ENCODE results near the gene MAPK10.
"Not testable (repeated sequence)": the region's sequence is repeated elsewhere in the genome, so short reads cannot be mapped to it uniquely, and the experiment has no call there.

The MAPK10 gene

DNA sequence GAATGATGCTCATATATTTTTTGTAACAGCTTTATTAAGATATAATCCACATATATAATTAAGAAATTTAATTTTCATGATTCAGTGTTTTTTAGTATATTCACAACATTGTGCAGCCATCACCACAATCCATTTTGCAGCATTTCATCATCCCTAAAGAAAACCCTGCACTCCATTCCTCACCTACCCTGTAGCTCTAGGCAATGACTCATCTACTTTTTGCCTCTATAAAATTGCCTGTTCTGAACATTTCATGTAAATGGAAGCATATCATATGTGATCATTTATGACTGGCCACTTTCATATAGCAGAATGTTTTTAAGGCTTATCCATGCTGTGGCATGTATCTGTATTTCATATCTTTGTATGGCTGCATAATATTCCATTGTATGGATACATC is 339.9 kb downstream of the MAPK10 start:
- DNase-seq, result no peak

DNA sequence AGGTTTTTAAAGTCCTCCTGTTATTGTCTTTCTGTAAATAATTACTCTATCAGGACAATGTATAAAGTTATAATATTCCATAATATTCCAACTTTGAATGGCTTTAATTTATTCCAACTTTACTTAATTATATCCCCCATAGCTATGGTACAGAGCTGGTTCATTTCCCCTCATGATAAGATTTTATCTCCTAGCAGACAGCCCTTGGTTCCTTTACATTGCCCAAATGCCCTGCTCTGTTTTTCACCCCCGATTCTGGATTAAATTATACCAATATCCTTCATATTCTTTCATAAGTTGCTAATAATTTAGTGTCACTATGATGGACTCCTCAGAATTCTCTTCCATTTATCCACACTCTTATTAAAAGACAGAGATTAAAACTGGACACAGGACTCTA is 340.5 kb downstream of the MAPK10 start:
- no peak for DNase-seq

GRCh38 chr4:86015412-86016350 is 344.2 kb downstream of the MAPK10 start:
- no peak for DNase-seq

DNA sequence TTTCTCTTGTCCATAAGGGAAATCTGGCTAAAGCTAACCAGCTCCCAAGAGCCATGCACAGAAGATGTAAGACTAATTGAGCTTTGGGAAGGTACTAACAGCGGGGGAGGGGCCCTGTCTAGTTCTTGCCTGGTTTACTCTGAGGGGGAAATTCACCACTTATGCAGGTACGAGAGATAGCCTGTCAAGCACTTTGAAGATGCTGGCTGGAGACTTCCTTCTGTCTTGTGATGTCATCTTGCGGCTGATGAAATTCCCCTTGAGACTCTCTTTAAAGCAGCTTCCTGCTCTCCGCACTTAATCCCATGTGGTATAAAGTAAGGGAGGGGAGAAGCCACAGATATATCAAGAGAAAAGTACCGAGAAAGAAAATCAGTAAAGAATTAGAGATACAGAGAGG is 345.3 kb downstream of the MAPK10 start:
- no peak for DNase-seq

DNA sequence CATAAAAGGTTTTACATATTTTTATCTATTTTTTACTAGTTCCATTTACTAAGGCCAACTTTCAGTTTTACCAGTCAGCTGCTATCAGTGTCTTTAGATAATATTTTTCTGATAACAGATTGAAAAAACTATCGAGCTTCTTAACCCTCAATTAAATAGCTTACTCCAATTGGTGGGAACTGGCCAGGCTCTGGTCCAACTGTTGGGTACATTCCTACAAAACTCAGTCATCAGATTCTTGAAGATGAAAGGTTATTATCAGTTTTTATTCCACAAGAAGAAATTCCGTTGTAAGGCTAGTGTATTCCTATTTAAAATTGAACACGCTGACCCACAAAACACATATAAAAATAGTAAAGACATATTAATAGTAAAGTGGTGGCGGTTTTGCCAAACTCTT is 346.2 kb downstream of the MAPK10 start:
- DNase-seq, result peak; percentile 74

- peak; percentile 84 for DNase-seq
These were observed 348.7 kb downstream of the MAPK10 start for GRCh38 chr4:86011117-86011516.

DNA sequence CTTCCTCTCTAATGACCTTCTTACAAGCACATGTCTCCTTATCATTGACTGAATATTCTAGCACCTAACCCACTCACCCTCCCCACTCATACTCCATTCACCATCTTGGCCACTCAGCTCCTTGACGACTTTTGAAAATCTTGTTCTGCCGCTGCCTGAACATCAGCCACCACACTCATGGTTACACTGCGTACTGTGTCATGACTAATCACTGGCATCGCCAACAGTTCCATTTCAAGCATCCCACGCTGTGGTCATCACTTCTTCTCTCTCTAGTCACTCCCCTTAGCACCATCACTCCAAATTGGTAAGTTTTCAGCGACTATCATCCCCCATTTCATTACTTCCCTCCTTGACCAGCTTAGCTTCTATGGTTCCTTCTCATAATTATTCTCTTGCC is 352.8 kb downstream of the MAPK10 start:
- DNase-seq, result no peak

- DNase-seq, result no peak
These were observed 353.8 kb downstream of the MAPK10 start for GRCh38 chr4:86006057-86006456.

- no peak for DNase-seq
These were observed 355.8 kb downstream of the MAPK10 start for GRCh38 chr4:86004030-86004429.

DNA sequence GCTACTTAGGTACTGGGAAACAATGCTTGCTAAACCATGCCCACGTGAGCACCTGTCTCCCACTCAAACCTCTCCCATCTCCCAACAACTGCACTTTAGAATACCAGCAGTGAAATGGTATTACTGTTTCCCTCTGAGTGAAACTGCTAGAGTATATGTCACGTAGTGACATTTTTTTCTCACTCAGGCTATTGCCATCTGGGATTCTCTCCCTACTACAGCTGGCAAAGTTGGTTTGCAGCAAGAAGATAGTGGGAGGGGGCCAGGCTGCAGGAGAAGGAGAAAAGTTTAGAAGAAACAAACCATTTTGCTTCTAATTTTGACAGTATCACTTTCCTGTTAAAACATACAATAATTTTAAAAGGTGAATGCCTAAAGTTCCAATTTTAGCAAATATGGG is 358.3 kb downstream of the MAPK10 start:
- DNase-seq, result no peak

DNA sequence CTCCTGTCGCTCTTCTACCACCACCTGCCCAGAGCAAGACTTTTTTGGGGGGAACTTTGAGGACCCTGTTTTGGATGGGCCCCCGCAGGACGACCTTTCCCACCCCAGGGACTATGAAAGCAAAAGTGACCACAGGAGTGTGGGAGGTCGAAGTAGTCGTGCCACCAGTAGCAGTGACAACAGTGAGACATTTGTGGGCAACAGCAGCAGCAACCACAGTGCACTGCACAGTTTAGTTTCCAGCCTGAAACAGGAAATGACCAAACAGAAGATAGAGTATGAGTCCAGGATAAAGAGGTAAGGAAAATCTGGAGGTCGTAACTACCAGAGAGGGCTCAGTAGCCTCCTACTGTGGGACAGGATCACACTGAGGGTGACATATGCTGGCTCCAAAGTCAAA is 364.5 kb downstream of the MAPK10 start:
- DNase-seq, result no peak

GRCh38 chr4:85994576-85994975 is 365.3 kb downstream of the MAPK10 start:
- DNase-seq, result no peak

- no peak for DNase-seq
These were observed 366.2 kb downstream of the MAPK10 start for GRCh38 chr4:85993641-85994040.

DNA sequence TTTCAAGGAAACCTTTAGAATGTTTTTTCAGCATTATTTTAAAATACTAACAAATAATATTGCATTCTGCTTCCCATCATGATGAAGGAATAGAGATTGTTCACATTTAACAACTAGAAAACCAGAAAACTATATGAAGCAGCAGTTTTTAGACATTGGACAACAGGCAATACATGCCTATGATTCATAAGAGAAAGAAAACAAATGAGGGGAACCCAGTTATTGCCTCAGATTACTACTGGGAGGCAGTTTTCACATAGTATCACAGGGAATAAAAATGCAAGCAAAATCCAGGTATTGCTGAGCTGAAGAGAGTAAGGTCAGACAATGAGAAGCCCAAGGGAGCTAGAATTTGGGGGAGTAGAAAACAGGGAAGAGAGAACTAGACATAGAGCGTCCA is 373.6 kb downstream of the MAPK10 start:
- DNase-seq, result no peak

DNA sequence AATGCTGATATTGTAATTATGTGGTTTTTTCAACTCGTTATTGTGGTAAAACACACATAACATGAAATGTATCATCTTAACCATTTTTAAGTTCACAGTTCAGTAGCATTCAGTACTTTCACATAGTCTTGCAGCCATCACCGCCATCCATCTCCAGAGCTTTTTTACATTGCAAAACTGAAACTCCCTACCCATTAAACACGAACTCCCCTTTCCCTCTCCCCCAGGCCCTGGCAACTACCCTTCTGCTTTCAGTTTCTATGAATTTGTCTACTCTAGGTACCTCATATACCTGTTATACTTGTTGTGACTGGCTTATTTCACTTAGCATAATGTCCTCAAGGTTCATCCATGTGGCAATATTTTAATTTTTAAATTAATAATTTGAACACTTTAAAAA is 380.6 kb downstream of the MAPK10 start:
- no peak for DNase-seq

DNA sequence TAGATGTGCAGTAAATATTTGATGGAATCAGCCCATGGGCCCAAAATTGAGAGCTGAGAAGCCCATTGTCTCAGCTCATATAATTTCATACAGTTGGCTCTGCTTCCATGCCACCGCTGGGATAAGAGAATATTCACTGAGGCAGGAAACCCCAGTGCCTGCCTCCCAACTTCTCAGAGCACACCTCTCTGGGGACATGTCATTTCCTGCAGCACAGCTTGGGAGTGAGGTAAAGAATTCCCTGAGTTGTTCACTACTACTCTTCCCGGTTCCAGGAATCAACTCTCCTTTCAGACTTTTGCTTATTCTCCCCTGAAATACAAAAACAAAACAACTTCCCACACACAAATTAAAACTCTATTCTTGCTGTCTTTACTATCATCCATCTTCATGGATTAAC is 389.3 kb downstream of the MAPK10 start:
- DNase-seq, result no peak

- DNase-seq, result peak; percentile 63
These were observed 390.7 kb downstream of the MAPK10 start for GRCh38 chr4:85968945-85969819.

GRCh38 chr4:85967872-85968271 is 392.0 kb downstream of the MAPK10 start:
- DNase-seq, result peak; percentile 42

DNA sequence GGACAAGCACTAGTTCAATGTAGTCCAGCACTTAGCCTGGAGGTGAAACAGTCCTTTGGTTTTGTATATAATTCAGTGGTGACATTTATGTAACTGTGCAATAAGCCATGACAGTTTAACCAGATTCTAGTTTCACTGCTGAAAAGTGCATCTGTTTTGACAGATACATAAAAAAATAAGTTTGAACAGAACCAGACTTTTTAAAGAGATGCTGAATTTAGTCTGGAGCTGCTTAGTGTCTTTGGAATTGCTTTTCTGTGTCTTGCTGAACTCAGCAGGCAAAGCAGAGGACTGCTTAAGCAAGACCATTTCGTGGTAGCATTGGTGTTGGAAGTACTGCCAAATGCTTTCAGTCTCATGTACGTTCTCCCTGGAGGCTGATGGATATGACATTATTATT is 393.5 kb downstream of the MAPK10 start:
- DNase-seq, result no peak

- no peak for DNase-seq
These were observed 394.3 kb downstream of the MAPK10 start for GRCh38 chr4:85965529-85965928.

DNA sequence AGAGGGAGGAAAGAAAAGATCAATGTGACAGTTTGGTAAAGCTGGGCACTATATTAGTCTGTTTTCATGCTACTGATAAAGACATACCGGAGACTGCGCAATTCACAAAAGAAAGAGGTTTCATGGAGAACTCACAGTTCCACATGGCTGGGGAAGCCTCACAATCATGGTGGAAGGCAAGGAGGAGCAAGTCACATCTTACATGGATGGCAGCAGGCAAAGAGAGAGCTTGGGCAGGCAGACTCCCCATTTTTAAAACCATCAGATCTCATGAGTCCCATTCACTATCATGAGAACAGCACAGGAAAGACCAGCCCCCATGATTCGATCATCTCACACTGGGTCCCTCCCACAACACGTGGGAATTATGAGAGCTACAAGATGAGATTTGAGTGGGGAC is 394.8 kb downstream of the MAPK10 start:
- not testable (repeated sequence) for DNase-seq

GRCh38 chr4:85964298-85964697 is 395.6 kb downstream of the MAPK10 start:
- DNase-seq, result peak; percentile 16

- DNase-seq, result no peak
These were observed 396.6 kb downstream of the MAPK10 start for GRCh38 chr4:85963231-85963630.

DNA sequence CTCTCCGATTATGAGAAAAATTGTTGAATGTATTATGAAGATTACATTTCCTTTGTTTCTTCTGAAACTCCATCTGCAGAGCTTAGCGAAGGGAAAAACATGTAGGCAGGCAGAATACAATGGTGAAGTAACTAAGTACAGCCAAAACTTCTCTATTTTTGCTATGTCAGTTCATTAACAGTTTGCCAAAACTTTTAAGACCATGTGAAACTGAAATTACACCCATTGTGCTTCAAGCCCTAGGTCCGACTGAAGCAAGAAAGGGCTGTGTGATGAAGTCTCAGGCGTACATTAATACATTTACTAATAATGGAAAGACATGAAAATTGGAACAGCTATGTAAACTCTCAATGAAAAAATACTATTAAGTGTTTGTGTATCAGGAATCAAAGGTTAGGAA is 398.0 kb downstream of the MAPK10 start:
- no peak for DNase-seq
